IPS-NIHi11 (cell line): ENCODE data around the gene ACSS1.

ENCODE experiments used
- DNase-seq: peaks from one replicate; pipeline ENCODE4 v3.0.0; 2012; ENCODE audit warnings: mixed read lengths, low spot score

The ACSS1 gene

DNA sequence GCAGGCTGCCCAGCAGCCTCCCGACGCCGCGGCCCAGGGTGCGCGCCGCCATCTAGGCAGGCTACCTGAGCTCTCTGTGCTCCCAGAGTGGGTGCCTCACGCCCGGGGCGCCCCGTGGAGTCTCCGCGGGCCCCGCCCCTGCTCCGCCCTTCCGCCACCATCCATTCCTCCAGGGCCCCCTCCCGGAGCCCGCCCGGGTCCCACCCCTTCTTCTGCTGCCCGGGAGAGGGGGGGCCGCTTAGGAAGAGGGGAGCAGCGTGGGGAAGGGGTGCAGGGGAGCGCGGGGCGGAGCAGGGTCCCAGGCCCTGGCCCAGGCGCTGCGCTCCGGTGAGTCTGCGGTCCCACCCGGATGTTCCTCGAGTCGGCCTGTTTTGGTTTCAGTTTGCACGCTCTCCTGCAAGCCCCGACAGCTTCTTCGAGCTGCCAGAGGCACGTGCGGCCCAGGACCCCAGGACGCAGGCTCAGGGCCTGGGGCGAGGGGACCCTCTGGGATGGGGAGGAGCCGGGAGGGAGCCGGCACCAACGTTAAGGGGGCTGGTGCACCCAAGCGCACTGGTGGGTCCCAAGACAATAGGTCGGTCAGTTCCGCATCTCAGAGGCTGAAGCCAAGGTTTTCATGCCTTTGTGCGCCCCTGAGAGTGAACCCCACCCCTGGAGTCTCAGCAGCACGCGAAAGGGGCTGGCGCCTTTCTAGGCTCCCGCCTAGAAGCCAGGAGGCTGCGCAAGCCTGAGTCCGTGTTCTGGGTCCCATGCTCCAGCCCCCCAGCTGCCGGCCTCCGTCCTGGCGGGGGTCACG lies at the start of gene ACSS1:
ACSS1 (minus strand) TSS at position 89 of the 796 bp plus-strand sequence; CDS start at position 52, 37 bp downstream.
- DNase-seq = peak; percentile 64

DNA sequence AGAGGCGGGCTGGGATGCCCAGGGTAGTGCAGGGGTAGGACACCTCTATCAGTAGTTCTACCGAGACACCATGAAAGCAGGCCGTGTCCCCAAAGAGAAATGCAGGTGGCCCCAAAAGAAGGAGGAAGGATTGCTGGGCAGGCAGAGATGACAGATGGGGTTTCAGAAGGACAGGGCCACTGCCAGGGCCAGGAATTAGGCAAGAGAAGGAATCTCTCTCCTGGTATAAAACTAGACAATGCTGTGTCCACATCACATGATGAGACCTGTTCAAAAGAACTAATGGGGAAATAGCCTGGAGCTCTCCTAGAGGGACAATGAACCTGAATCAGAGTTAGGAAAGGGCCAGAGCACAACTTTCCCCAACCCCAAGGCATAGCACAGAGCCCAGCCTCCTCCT lies 45.6 kb upstream of the ACSS1 start:
- no peak for DNase-seq

DNA sequence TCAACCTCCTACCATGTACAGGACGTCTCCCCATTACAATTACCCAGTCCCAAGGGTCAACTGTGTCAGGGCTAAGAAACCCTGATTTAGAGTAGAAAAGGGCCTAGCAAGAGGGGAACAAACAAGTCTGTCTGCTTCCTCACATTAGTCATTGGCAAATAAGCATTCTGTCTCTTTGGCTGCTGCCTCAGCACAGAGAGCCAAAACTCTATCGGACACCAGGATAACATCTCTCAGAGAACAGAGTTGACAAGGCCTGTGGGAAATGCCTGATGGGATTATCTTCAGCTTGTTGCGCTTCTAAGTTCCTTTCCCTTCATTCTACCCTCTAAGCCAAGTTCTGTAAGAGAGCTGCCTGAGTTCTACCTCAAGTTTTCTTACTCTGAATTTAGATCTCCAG lies 43.0 kb upstream of the ACSS1 start:
- DNase-seq = no peak

DNA sequence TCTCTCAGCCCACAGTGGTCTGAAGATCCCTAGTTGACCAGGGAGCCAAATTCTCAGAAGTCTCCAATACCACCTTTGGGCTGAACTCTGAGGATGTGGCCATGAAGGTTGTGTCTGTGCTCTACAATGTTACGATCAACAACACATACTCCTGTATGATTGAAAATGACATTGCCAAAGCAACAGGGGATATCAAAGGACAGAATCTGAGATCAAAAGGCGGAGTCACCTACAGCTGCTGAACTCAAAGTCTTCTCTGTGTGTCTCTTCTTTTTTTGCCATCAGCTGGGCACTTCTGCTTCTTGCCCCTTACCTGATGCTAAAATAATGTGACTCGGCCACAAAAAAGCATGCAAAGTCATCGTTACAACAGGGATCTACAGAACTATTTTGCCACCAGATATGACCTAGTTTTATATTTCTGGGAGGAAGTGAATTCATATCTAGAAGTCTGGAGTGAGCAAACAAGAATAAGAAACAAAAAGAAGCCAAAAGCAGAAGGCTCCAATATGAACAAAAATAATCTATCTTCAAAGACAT lies 41.7 kb upstream of the ACSS1 start:
- DNase-seq = no peak

DNA sequence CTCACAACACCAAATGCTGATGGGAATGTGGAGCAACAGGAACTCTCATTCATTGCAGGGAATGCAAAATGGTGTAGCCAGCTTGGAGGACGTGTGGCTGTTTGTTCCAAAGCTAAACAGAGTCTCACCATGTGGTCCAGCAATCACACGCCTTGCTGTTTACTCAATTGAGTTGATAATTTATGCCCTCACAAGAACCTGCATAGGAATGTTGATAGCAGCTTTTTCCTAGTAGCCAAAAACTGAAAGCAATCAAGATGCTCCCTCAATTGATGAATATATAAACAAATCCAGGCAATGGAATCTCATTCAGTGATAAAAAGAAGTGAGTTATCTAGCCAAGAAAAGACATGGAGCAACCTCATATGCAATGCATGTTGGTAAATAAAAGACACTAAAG lies 39.6 kb upstream of the ACSS1 start:
- no peak for DNase-seq

DNA sequence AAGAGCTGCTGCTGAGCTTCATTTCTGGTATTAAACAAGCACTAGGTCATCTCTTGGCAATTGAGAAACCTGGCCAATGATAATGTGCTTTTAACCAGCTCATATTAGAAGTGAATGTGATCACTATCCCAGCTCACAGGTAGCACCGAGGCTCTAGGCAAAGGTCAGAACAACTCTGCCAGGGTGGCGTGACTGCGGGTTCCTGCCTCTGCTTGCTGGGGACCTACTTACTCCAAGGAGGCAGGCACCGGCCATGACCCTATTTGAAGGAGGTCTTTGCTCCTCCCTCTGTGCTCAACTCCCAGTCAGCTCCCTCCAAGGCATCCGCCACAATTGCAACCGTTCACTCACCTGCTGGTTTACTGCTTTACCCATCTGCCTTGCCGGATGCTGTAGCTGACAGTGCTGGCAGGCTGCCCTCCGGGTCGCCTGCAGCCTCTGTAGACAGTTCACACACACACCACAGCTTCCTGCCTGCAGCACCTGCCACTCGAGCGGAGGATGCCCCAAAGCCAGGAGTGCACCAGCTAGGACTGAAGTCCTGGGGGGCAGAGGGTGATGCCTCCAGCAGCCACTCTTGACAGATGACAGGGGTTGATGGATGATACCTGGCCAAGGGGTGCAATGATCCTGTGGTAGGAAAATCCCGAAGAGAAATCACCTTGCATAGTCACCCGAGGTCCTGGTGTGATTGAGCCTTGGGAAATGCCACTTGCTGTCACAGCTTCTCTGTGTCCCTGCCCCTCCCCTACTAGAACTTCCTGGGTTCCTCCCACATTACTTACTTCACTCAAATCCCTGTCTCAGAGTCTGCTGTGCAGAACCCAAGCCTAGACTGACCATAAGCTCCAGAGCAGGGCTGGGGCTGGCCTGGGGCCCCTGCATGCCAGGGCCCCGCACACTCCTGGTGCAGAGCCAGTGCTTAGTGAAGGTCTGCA lies 32.8 kb upstream of the ACSS1 start:
- DNase-seq = no peak

DNA sequence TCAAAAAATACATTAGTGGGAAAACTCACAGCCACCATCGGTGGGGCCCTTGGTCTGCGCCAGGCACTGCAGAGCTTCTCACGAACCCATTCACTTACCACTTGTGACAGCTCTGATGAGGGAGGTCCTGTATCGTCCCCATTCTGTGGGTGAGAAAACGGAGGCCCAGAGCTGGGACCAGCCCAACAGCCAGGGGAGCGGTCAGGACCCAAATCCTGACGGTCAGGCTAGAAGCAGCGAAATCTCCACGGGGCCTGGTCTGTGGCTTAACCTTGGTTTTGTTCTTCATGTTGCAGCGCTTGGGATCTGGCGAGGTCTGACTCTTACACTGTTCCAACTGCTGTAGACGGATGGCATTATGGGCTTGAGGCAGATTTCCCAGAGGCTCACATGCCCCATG lies 31.7 kb upstream of the ACSS1 start:
- DNase-seq = no peak

DNA sequence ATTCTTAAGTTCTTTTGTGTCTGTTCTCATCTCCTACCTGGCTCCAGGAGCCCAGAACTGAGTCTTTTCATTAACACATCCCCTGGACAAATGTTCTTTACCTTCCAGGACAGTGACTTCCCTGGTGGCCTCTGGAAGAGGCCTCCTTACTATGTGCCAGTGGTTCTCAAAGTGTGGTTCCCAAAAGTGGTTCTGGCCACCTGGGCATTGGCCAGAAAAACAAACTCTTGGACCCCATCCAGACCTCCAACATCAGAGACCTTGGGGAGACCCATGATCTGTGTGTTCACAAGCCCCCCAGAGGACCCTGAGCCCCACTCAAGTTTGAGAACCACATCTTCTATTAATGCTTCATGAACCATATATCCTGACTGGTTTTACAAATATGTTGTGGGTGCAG lies 31.2 kb upstream of the ACSS1 start:
- DNase-seq = no peak

DNA sequence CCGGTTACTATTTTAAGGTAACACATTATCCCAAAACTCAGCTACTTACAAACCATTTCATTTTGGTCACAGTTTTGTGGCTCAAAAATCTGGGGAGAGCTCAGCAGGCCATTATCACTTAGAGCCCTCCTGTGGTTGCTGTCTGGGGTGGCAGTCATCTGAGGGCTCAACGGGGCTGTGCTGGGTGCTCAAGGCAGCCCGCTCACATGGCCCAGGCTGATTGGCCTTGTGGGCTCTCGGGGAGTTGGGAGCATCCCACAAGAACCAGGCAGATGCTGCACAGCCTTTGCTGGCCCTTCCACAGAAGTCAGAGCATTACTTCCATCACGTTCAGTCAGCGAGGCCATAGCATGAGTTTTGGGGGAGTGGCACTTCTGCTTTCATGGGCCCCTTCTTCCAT lies 30.3 kb upstream of the ACSS1 start:
- DNase-seq = no peak

DNA sequence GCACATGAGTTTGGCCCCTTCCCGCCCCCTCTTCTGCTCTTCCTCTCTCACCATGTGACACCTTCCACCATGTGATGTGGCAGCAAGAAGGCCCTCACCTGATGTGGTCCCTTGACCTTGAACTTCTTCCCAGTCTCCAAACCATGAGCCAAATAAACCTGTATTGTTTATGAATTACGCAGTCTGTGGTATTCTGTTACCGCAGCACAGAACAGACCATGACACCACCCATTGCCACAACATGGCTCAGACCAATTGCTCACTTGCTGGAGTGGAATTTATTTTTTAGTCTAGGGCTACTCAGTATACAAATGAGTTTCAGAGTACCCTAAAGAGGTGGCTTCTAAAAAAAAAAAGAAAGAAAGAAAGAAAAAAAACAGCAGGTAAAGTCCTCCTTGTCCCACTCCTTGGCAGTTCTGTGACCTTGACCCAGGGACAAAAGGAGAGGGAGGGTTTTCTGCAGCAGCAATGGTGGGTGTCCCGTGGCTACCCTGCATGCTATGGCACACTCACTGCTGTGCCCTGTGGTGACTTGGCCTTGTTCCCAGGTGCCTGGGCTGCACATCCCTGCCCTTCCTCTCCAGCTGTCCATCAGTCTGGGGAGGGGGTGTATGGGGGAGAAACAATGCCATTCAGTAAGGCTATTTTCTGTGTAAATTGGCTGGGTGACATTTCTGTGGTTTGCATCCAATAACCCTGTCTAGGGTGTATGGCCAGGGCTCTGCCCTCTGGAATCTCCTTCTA lies 29.4 kb upstream of the ACSS1 start:
- DNase-seq = no peak

DNA sequence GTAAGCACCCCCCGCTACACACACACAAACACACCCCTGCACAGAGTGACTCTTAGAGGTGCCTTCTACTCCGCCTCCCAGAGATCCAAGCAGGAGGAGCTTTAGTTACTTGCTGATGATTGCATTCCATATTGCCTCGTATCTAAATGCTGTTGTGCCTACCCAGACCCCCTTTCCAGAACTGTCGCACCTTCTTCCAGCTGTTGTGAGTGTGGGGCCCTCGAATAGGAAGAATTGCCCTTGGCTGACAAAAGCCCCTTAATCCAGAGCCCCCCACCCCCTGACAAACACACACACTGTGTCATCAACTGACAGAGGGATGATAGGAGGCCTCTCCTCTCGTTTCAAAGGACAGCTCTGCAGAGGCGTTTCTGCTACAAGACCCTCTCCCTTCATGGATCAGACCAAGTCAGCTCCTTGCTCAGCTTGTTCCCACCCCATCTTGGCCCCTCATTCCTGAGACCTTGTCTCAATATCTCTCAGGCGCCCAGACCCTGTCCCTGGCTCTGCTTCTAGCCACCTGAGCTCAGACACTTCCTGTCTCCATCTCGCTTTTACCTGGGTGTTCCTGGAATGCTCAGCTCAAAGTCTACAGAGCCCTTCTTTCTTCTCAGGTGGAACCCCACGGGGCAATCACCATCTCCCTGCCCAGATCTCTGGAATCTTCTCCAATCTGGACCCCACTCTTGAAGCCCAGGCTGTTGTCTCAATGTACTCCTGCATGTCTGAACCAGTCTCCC lies 28.0 kb upstream of the ACSS1 start:
- no peak for DNase-seq

DNA sequence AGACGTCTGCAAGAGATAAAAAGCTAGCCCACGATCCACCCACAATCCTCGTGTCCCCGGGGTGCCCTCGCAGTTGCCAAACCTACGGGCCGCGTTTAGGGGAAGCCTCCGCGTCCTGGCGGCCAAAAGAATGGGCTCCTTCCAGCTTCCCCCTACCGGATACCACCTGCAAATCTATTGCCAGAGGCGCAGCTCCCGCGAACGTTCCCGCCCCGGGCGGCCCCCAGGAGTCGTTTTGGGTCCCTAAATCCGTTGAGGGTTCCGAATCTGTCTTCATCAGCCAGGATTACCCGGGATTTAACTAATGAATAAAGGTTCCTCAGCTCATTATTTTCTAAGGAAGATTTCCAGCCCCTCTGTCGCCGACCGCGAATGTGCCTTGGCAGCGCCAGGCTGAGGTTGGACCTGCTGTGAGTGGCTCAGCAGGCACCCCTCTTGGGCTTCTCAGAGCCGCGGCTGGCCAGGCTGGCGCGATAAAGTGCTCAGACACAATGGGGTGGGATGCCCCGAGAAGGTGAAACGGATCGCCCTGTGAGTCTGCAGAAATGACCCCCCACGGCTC lies 26.8 kb upstream of the ACSS1 start:
- DNase-seq = peak; percentile 54

DNA sequence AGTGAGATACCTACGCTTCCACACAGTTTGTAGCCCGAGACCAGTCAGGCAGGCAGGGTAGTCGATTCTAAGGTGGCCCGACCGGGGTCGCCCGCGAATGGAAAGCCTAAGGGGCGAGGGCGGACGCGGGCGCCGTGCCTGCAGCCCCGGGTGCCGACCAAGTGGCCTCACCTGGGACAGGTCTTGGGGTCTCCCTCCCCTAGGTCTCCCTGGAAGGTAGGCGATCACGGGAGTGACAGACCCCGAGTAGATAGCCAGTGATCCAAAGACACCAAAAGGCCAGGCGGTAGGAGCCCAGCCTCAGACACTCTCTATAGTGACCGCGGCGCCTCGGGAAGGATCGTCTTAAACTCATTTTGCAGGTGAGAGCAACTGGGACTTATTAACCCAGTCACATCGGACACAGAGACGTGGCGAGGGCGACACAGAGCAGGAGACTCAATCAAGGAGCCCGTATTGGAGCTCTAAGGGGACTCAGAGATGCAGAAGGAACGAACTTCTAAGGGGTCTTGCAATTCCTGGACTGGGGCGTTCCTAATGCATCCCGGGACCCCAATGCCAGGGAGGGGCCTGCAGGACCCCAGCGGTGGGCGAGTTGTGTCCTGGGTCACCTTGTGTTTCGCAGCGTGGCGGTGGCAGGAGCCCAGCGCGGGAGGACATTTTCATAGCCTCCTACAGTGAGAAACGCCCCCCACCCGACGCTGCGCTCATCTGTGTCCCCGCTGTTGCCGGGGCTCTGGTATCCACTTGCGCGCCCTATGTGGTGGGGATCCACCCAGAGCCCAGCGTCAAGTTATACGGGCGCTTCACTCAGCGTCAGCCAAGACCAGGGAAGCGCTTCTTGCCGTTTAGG lies 26.1 kb upstream of the ACSS1 start:
- no peak for DNase-seq

DNA sequence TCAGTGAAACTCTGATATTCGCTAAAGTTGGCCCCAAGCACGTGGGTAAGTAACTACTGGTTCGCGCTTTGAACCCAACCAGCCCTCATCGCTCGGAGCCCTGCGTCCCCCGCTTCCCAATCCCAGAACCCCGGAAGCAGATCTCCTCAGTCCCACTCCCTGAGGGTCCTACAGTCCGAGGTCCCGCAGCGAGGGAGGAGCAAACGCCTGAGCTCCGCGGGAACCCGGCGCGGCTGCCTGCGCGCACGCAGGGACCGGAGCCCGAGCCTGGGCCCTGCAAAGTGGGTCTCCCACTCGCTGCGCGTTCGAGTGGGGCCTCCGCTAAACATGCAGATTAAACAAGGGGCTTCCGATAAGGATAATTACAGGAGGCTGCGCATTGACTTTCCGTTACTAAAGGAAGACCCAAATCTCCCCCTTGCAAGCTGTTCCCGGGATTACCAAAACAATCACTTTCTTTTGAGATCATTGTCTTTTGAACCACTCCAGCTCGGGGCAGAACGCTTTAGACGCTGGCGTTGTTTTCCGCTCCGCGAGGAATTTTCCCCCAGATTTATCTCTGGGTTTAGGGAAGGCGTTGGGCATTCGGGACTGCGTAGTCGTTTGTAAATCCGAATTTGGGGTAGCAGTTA lies 25.3 kb upstream of the ACSS1 start:
- DNase-seq = no peak

DNA sequence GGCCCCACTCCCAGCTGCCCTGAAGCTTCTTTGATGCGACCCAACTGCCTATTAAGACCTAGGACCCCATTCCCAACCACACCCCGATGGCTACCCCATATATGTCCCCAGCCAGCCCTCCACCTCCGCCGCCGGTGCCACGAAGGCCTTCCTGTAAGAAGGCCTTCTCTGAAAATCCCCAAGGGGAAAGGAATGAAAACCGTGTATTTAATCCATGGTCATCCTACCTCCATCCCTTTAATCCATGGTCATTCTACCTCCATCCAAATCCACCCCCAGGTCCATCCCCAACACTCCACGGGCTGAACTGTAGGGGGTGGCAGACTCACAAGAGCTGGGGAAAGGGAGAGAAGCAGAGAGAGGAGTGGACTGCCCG lies 24.5 kb upstream of the ACSS1 start:
- DNase-seq = no peak

DNA sequence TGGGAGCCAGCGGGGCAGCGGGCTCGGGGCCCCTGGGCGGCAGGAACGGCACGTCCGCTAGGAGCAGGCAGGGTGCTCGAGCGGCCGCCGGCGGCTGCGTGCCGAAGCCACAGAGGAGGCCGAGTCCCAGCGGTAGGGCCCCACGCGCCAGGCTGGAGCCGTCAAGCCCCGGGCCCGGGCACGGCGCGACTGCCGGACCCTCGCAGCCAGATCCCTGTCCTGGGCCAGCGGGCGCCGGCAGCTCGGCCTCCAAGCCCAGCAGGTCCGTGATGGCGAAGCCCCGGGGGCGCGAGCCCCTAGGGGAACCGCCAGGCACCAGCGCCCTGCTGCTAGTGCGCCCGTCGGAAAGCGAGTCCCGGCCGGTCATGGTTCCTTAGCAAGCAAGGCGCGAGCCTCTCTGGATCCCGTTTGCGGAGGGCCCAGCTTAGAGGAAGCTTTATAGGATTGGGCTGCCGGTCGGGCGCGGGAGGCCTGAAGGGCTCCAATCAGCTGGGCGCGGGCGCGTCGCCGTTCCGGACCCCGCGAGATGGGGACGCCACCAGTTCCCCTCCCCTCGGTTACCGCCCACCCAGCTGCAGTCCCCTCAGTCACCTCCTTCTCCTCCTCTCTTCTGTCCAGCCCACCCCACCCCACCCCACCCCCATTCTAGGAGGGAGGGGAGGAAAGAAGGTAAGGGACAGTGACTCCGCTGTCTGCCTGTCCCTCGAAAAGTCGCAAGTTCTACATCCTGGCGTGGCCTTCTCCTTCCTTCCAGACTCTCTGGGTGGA lies 24.0 kb upstream of the ACSS1 start, which contains the start of gene VSX1:
VSX1 (minus strand) TSS at position 412 of the 768 bp plus-strand sequence; CDS start at position 367, 45 bp downstream.
- DNase-seq = no peak

DNA sequence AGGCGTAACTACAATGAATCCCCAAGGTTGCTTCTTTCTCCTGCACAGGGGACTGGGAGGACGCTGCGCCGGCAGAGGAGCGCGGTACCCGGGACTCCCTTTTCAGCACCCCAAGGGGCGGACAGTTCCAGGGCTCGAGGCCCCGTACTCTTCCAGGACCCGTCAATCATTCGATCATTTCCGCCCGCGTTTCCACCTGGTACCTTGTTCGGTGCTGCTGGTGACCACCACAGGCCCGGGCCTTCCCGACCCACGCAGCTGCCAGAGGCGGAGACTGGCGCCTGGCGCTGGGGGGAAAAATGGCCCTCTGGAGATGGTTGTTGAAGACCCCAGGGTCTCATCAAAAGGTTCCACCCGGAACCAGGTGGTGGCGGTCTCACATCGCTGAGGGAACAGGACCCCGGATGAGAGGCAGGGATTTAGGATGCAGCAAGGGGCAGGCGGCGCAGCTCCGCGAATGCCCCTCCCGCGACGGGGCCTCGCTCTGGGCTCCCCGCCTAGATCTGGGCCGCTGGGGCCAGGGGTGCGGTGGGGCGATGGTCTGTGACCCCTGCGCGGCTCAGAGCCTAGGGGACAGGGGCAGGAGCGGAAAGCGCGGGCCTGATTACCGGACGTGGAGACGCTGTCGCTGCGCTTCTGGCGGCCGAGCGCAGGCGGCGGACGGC lies 23.3 kb upstream of the ACSS1 start:
- DNase-seq = peak; percentile 89

DNA sequence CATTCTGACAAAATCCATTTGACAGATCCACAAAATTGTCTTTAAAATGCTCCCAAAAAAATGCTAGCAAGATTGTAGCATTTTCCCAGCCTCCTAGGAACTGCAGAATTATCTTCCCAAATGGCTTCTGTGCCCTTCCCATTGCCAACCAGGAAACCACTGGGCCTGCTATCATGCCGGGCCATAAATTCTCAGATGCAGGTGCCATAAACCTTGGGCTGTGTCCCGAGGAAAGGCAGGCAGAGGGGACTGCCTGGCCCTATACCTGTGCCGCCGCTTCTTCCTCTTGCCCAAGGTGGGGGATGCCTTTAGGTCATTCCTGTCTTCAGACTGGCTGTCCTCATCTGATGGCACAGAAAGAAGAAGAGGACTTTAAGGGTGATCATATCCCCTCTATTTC lies 21.2 kb upstream of the ACSS1 start:
- no peak for DNase-seq
